Gastroesophageal sphincter (tissue), 4 donors: Measurements from ENCODE around the gene SLBP. TPM values are rescaled to one million over a fixed set of nuclear protein-coding genes. Genes with fewer than 3 reads are reported as not detected.

Experiments
- ATAC-seq: fragments of 150-250 bp; one replicate; pipeline ENCODE4 v1.9.1; 2016; ENCODE audit warnings: mild to moderate bottlenecking, moderate library complexity
- H3K27ac ChIP-seq, 4 donors: fragments of 200-600 bp; sonication (generic) in 3 of 4; 1 replicate in 3 of 4; 2 replicates in 1 of 4; pipeline ENCODE4 v1.5.1; 2016 to 2019
- H3K27me3 ChIP-seq: fragments of 200-600 bp; sonication (generic); one replicate; pipeline ENCODE4 v1.5.1; 2019
- H3K36me3 ChIP-seq, 2 donors: fragments of 200-600 bp; sonication (generic); one replicate each; pipeline ENCODE4 v1.5.1; 2019; ENCODE audit warnings: control low read depth in 1 of 2
- H3K4me1 ChIP-seq, 3 donors: fragments of 200-600 bp; sonication (generic); 1 replicate in 2 of 3; 2 replicates in 1 of 3; pipeline ENCODE4 v1.5.1; 2016 to 2019; ENCODE audit warnings: control low read depth in 2 of 3
- H3K4me3 ChIP-seq, 2 donors: fragments of 200-600 bp; sonication (generic); one replicate each; pipeline ENCODE4 v1.5.1; 2019; ENCODE audit warnings: mild to moderate bottlenecking in 1 of 2, moderate library complexity in 1 of 2
- H3K9me3 ChIP-seq, 3 donors: fragments of 200-600 bp; sonication (generic); one replicate each; pipeline ENCODE4 v1.5.1; 2017 to 2019; ENCODE audit warnings: control low read depth in 2 of 3
- EP300 ChIP-seq: sonication (generic); formaldehyde crosslinking; IDR thresholded peaks from one replicate; pipeline ENCODE4 v1.6.1; 2017; ENCODE audit warnings: antibody characterized with exemption, mild to moderate bottlenecking
- POLR2A ChIP-seq, 2 donors: fragments of 450-650 bp; IDR thresholded peaks; one replicate each; pipeline ENCODE4 v1.6.1; 2017; ENCODE audit warnings: antibody characterized with exemption in 2 of 2, mild to moderate bottlenecking in 2 of 2, moderate library complexity in 1 of 2
- POLR2AphosphoS5 ChIP-seq: sonication (generic); formaldehyde crosslinking; IDR thresholded peaks from one replicate; pipeline ENCODE4 v1.6.1; 2017; ENCODE audit warnings: antibody characterized with exemption
- WGBS, 2 donors: methylation state at CpG; one replicate each; pipeline ENCODE4 v1.1.5; 2018; ENCODE audit warnings: low coverage in 1 of 2; 5-methylcytosine and 5-hydroxymethylcytosine counted together
- total RNA-seq, 4 donors: library from RNA; depleted of rRNA; stranded (reverse); fragments of >200 nt; gene quantifications; one replicate each; pipeline ENCODE4 v1.1.0, GENCODE V29; 2016
- TF ChIP-seq, protein P1 (sequence below), 4 experiments: fragments of 200-600 bp in 2 of 4; fragments of 450-650 bp in 2 of 4; sonication (generic) in 1 of 4; IDR thresholded peaks; one replicate each; pipeline ENCODE4 v1.5.1; 2017 to 2019; ENCODE audit warnings: antibody characterized with exemption in 4 of 4, mild to moderate bottlenecking in 2 of 4, moderate library complexity in 2 of 4

Gene SLBP
- total RNA-seq, 4 donors from 2014 or later: 34.1 to 54.0 (median 38.6) TPM

DNA sequence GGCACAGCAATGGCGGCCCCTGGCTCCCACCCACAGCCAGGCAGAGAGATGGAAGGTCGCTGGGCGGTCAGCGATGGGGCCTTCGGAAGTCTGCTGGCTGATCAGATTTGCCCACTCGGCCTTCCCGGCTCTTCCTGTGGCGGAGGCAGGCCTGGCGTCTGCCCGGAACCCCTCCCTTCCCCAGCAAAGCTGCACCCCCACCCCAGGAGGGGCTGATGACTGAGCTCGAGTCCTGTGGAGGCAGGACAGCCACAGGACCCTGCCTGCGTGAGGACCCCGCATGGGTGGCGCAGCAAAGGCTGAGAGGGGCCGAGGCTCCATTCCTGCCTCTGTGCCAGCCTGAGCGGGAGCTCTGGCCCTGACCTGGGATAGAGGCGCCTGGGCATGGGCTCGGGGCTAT is 44.0 kb upstream of the SLBP start:
- ATAC-seq: no peak
- Histone ChIP-seq H3K27ac (no peak overlapping the region), H3K4me1 (peaks cover 0 to 9% (median 0%) of the 10 kb centered on the region in 3 donors), H3K27me3 (peaks cover 3% of the 10 kb centered on the region), H3K4me3 (no peak overlapping the region), H3K9me3 (no peaks in the 10 kb centered on the region), H3K36me3 (no peaks in the 10 kb centered on the region)
- WGBS, 2 donors: no CpG with 5 or more reads among the region's 18 CpGs
- TF ChIP-seq POLR2AphosphoS5 (no peak), POLR2A (IDR thresholded peaks at IDR 0.05) (no peak)

DNA sequence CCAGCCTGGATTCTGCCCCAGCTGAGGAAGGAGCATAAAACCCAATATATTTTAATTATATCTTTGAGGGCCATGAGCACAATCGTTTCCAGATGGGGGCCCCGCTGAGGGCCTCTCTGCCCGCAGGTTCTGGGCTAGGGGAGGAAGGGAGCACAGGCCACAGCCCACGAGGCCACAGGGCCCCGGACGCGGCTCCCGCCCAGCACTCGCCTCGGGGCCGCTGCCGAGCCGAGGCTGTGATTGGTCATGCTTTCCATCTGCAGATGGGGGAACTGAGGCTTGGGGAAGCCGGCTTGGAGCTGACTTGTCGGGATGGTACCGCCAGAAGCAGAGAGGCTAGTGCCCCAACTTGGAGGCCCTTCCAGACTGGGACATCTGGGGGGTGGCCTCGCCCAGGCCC is 43.2 kb upstream of the SLBP start:
- peaks cover 0 to 9% (median 0%) of the 10 kb centered on the region in 3 donors for H3K4me1 ChIP-seq
- no peak overlapping the region for H3K4me3 ChIP-seq
- WGBS, 2 donors: 85% methylated on average over 9 of the region's 17 CpGs; no CpG with 5 or more reads in 1 of the 2 donors
- no peak overlapping the region for H3K27ac ChIP-seq
- TF ChIP-seq POLR2AphosphoS5 (no peak), POLR2A (IDR thresholded peaks at IDR 0.05) (no peak), EP300 (no peak)
- TF ChIP-seq, protein P1, sequence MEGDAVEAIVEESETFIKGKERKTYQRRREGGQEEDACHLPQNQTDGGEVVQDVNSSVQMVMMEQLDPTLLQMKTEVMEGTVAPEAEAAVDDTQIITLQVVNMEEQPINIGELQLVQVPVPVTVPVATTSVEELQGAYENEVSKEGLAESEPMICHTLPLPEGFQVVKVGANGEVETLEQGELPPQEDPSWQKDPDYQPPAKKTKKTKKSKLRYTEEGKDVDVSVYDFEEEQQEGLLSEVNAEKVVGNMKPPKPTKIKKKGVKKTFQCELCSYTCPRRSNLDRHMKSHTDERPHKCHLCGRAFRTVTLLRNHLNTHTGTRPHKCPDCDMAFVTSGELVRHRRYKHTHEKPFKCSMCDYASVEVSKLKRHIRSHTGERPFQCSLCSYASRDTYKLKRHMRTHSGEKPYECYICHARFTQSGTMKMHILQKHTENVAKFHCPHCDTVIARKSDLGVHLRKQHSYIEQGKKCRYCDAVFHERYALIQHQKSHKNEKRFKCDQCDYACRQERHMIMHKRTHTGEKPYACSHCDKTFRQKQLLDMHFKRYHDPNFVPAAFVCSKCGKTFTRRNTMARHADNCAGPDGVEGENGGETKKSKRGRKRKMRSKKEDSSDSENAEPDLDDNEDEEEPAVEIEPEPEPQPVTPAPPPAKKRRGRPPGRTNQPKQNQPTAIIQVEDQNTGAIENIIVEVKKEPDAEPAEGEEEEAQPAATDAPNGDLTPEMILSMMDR (IDR thresholded peaks at IDR 0.05): no peak
- H3K9me3 ChIP-seq: no peaks in the 10 kb centered on the region
- ATAC-seq: no peak
- H3K27me3 ChIP-seq: peaks cover 9% of the 10 kb centered on the region
- no peaks in the 10 kb centered on the region for H3K36me3 ChIP-seq

DNA sequence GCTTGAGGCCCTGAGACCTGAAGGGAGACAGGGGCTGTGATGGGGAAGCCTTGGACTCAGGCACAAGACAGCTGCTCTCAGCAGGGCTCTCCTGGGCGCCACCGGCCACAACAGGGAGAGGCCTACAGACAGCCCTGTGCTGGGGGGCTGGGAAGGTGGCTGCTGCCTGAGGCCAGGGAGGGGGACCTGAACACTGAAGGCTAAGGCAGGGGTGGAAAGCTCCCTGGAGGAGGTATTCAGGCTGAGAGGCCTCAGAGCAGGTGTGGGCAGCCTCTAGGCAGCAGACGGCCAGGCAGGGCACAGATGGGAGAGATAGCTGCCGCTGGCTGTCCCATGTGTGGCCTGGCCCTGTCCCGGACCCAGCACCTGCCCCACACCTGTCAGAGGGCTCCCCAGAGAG is 42.2 kb upstream of the SLBP start:
- Histone ChIP-seq H3K4me1 (peaks cover 0 to 9% (median 0%) of the 10 kb centered on the region in 3 donors), H3K36me3 (no peaks in the 10 kb centered on the region), H3K9me3 (no peaks in the 10 kb centered on the region), H3K27ac (no peak overlapping the region), H3K4me3 (no peak overlapping the region), H3K27me3 (peaks cover 19% of the 10 kb centered on the region)
- TF ChIP-seq POLR2AphosphoS5 (no peak), EP300 (no peak), POLR2A (IDR thresholded peaks at IDR 0.05) (no peak)
- TF ChIP-seq, protein P1 (IDR thresholded peaks at IDR 0.05): no peak
- no CpG with 5 or more reads among the region's 5 CpGs for WGBS, 2 donors
- ATAC-seq: no peak

DNA sequence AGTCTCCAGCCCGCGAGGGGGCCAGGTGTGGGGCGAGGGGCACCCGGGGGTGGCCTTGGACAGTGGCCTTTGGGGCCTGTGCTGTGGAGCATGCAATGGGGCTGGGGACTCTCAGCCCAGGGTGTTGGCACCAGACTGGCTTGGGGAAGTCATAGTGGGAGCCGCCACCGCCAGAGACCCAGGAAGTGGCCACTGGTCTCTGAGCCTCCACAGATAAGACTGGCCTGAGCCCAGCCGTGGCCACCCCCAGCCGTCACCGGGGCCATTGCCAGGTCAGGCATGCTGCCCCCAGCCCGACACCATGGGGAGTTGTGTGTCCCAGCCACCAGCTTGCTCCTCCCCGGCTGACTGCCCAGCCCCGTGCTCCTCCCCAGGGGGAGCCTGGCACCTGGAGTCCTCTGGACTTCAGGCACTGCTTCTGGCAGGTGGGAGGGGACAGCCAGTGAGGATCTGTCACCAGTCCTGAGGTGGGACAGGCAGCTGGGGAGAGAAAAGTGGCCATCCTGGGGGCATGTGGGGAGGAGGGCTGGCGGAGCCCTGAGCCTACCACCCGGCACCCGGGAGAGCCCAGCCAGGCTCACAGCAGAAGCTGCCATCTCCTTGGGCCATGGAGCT is 41.7 kb upstream of the SLBP start:
- ATAC-seq: no peak
- TF ChIP-seq POLR2A (IDR thresholded peaks at IDR 0.05) (no peak), POLR2AphosphoS5 (no peak), EP300 (no peak)
- TF ChIP-seq, protein P1 (IDR thresholded peaks at IDR 0.05): no peak
- no CpG with 5 or more reads among the region's 15 CpGs for WGBS, 2 donors
- no peak overlapping the region for H3K4me3 ChIP-seq
- H3K9me3 ChIP-seq: no peaks in the 10 kb centered on the region
- H3K36me3 ChIP-seq: no peaks in the 10 kb centered on the region
- H3K4me1 ChIP-seq: peaks cover 0 to 10% (median 0%) of the 10 kb centered on the region in 3 donors
- H3K27ac ChIP-seq: no peak overlapping the region
- H3K27me3 ChIP-seq: peaks cover 21% of the 10 kb centered on the region

DNA sequence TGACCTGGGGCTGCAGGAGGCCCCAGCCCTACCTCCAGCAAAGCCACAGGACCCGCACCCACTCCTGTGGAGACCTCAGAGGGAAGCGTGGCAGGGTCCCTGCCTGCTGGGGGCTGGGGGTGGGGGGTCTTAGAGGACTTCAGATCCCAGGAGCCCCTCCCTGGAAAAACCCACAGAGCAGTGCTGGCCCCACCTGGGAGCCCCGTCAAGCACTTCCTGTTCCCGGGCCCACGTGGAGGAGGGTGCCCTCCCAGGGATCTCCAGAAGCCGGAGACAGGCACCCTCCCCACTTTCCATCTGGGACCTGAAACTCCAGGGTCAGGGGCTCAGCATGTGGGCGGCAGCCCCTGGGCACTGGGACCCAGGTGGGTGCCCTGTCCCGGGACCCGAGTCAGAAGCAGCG is 41.2 kb upstream of the SLBP start:
- ATAC-seq: no peak
- no peaks in the 10 kb centered on the region for H3K36me3 ChIP-seq
- no peak overlapping the region for H3K27ac ChIP-seq
- peaks cover 0 to 15% (median 4%) of the 10 kb centered on the region in 3 donors for H3K4me1 ChIP-seq
- TF ChIP-seq POLR2A (IDR thresholded peaks at IDR 0.05): no peak
- TF ChIP-seq, protein P1 (IDR thresholded peaks at IDR 0.05): no peak
- peaks cover 26% of the 10 kb centered on the region for H3K27me3 ChIP-seq
- no CpG with 5 or more reads among the region's 10 CpGs for WGBS, 2 donors
- no peak overlapping the region for H3K4me3 ChIP-seq
- no peaks in the 10 kb centered on the region for H3K9me3 ChIP-seq
